Activated CD4-positive, alpha-beta T cell treated with anti-CD3 and anti-CD28 coated beads, Interleukin-2, Interleukin-6, amounts not matched to agents 100 ng/mL and 50 ng/mL, durations not matched to agents 16 hours and 8 hours (primary cell): Measurements from ENCODE around the gene TFPI.
A peak's percentile ranks its signal among the peaks of the same experiment; 100 is the strongest.

Source experiments
- DNase-seq: peaks from one replicate; pipeline ENCODE4 v3.0.0-alpha.2; 2020

The TFPI gene

DNA sequence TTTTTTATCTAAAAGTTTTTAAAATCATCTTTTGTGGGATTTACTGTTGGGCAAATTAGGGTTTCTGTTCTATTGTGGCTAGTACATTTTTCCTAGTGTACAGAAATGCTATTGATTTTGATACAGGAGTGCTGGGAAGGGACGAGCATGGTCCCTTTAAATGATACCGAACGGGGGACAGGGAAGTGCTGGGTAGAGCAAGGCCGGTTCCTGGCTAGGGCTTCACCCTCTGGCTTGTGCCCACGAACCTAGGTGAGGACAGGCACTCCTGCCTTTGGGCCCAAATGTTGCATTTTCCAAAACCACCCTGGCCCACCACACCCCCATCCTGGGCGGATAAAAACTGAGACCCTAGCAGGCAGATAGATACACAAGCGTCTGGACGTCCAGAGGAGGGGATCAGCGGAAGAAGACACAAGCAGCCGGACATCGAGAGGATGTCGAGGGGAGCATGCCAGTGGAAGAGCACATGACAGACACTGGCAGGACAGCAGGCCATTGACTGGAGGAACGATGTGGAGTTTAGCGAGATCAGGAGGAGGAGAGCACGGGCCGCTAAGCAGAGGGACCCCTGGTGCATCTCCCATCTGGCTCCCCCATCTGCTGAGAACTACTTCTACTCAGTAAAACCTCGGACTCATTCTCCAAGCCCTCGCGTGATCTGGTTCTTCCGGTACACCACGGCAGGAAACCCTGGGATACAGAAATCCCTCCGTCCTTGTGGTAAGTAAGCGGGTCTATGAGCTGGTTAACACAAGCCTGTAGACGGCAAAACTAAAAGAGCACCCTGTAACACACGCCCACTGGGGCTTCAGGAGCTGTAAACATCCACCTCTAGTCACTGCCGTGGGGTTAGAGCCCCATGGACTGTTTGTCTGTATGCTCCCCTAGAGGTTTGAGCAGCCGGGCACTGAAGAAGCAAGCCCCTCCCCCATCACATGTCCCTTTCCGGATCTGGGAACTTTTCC, 92.7 kb downstream of the TFPI start:
- DNase-seq: no peak

DNA sequence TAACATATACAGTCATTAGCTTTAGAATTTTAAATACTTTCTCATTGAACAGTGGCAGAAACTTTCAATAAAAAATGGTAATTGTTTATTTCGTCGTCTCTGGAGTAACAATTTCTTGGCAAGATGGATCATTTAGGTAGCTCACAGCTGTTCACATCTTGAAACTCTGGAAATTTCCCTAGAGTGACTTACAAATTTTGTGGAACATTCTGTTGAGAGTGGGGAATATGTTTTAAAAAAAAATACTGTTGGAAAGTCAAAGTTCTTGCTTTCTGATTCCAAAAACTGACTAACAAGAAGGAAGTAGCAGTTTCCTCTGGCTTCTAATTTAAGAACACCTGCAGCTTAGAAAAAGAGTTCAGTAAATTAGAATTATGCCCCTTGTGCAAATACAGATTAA, 95.0 kb downstream of the TFPI start:
- DNase-seq: no peak

DNA sequence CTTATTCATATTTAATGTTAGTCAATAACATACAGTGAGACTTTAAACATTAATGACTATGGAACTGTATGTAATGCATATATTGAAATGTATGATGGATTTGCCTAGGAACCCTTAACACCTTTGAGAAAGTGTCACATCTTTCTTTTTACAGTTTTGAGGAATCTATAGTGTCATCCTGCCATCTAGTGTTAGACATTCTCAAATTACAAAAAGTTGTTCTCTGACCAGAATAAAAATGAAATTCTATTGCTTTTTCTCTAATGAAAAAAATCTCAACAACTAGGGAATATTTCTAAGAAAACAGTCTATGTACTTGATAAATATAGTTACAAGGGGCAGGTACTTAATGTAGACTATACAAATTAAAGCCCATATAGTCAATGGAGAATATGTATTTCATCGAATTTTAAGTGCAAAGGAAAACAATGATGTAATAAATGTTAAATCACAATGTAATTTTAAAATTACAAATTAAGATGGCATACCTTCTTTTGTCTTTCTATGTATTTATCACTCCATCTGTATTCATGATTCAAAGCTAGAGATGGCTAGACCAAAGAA, 101.1 kb downstream of the TFPI start:
- DNase-seq: peak; percentile 5

GRCh38 chr2:187451510-187451909, 102.7 kb downstream of the TFPI start:
- DNase-seq: no peak

DNA sequence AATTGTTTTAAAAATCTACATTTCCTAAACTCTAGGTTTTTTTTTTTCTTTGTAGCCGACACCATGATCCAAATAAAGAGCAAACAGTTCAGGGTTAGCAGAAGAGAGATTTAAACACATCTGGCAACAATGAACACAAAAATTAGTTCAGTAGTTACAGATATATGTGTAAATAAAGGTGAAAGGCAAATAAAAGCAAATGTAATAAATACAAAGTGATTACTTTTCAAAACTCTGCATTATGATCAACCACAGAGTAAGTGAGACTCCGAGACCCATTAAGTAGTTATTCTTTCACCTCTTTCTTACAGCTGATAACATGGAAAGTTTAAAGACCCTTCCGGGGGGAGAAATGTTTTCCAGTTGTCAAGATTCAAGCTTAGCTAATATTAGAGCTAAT, 106.9 kb downstream of the TFPI start:
- DNase-seq: no peak

DNA sequence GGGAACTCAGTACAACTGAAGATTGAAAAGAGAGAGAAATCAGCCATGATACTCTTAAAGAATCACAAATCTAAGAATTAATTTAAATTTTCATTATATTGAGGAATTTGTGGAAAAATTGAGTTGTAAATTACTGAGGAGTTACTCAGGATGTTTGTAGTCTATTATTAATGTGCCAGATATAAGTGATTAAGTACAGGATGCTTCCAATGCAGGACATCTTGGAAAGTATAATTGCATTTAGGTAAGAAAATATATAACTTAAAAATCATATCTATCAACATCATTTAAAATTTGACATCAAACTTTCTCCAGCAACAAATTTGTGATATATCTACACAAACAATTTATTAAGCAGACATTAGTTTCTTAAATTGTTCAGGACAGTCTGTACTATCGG, 107.5 kb downstream of the TFPI start:
- no peak for DNase-seq

DNA sequence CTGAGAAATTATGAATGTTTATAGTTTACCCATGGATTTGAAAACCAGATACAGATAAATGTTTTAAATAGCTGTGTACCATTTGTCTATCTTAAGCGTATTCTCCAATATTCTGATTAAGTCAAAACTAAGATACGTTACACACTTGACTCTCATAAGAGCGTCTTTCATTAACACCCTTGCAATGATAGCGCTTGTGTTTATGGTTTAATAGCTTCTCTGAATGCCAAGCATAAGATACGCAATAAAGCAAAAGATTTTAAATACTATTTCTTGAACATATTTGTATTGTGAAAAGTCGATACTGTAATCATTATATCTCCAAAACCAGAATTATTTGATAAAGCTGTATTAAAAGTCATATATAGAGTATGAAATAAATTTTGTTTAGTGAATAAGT, 109.2 kb downstream of the TFPI start:
- DNase-seq: no peak

GRCh38 chr2:187442778-187443177, 111.5 kb downstream of the TFPI start:
- DNase-seq: no peak

GRCh38 chr2:187442378-187442777, 111.9 kb downstream of the TFPI start:
- no peak for DNase-seq

- no peak for DNase-seq
Measured at GRCh38 chr2:187440101-187440675, 114.0 kb downstream of the TFPI start.

DNA sequence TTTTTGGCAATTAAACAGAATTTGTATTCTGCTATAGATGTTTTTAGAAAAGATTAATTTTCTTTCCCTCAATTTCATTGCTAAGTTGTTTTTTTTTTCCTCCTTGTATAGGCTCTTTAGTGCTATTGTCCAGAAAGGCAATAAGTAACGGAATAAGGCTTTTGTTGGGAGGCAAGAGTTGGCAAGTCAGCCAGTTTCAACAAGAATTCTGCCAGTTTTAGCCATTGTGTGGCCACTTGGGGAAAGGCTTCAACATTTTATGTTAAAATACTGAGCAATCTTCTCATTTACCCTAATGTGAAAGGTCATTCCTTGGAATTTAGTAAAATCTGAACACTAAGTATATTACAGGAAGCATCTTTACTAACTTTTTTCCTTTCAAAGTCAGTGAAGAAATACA, 115.8 kb downstream of the TFPI start:
- DNase-seq: no peak

DNA sequence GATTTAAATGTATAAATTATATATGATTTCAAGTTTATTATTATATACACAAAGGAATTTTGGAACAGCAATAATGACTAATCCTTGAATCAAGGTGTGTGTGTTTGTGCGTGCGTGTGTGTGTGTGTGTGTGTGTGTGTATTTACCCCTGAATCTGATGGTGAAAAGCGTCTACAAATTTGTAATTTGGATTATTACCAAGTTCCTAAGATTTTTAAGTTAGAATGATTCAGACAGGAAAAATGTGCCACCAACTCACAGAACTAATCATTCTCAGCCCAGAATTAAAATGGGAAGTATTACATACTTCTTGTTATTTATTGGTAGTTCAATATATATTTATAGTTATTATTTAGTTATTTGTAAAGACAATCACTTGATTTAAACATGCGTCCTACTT, 118.5 kb downstream of the TFPI start:
- DNase-seq: no peak

GRCh38 chr2:187435078-187435477, 119.2 kb downstream of the TFPI start:
- DNase-seq: no peak

GRCh38 chr2:187434342-187434785, 119.9 kb downstream of the TFPI start:
- no peak for DNase-seq

DNA sequence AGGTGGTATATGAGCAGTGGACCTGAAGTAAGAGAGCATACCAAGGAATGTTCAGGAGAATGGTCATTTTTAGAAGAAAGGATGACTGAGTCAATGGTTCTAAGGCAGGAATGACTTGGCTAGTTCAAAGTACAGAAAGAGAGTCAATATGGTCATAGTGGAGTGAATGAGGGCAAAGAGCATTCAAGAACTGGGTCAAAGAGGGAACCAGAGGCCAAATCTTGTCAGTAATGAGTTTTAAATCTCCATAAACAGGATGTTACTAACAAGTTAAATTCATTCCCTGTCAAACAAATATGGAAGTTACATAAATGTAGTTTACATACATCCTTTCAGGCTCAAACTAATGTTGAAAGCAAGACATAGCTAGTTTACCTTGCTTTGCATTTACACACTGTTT, 122.3 kb downstream of the TFPI start:
- no peak for DNase-seq

DNA sequence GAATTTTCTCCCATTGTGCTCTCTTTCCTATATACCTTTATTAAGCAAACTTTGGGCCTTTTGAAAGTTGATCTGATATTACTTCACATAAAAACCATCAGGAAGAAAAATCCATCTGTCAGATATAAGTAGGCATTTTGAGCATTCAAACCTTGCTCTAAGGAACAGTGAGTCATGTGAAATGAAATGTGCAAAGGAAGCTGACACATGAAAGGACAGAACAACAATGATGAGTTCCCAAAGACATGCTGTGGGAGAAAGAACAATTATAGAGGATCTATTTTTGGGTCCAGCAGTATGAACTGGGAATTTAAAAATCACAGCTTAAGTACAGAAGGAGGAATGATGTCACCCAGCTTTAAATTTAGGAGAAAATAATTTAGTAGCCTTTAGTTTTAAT, 124.2 kb downstream of the TFPI start:
- DNase-seq: no peak

GRCh38 chr2:187424146-187424545, 130.1 kb downstream of the TFPI start:
- DNase-seq: no peak

DNA sequence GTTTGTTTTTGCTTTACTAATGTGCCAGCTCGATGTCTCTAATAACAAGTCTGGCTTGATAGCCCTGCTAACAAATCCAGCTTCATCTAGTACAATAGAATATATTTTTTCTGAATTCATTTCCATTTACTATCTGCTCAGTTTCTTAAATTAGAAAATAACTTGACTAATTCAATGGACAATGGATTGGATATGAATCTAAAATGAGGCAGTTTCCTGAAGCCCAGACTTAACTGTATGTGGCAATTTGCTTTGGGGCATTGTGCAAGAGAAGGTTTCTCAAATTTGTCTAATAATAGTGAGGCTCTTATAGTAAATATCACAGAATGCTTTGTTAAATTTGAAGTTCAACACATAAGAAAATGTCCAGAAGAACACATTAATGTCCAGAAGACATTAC, 132.0 kb downstream of the TFPI start:
- DNase-seq: no peak

GRCh38 chr2:187421519-187421918, 132.7 kb downstream of the TFPI start:
- DNase-seq: no peak

GRCh38 chr2:187419808-187420207, 134.4 kb downstream of the TFPI start:
- DNase-seq: no peak

- DNase-seq: no peak
Measured at GRCh38 chr2:187415449-187415848, 138.8 kb downstream of the TFPI start.
